Muscle of arm (tissue), 12 donors: ENCODE data around the gene METTL17. TPM values are rescaled to one million over a fixed set of nuclear protein-coding genes. Genes with fewer than 3 reads are reported as not detected.
"Not testable (repeated sequence)": the region's sequence is repeated elsewhere in the genome, so short reads cannot be mapped to it uniquely, and the experiment has no call there.

Experiments used
- DNase-seq: peaks from one replicate; pipeline ENCODE4 v3.0.0-alpha.2; 2013
- polyA plus RNA-seq, 12 donors: library from polyadenylated mRNA; unstranded; fragments of 120-200 nt; gene quantifications; one replicate each; pipeline ENCODE4 v1.2.1, GENCODE V29; 2013; ENCODE audit not compliant: insufficient read length in 12 of 12

The METTL17 gene
- polyA plus RNA-seq, 12 donors, result 41.2 to 84.2 (median 63.5) TPM; not detected in 1

DNA sequence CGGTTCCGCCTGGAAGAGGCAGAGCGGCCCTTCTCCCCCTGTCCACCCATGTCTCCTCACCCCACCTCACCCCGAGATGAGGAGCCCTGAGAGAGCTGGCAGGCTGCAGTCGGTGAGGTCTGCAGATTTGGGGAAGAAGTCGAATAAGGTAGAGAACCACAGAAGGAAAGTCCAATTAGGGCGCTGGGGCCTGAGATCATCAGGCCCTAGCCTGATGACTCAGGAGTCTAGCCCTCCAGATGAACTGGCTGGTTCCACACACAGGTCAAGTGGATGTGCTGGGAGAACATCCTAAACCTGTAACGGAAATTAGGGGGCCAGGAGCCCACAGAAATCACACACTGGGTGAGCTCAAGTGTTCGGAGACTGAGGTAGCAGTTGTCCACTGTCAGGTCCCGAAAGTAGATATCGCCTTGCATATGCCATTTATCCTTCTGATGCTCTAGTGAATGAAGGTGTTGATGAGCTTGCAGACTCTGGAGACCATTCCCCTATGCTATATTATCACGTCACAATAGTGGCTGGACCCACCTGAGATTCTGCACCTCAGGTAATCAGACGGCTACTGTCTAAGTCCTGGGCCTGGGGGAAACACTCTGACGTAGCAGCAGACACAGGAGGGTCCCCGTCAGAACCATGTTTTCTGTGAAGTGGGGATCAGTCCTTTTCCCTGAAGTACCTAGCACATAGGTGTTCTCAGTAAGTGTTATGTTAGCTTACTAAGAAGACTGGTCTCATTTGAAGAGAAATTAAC is 886 bp upstream of the METTL17 start:
- DNase-seq, result no peak

DNA sequence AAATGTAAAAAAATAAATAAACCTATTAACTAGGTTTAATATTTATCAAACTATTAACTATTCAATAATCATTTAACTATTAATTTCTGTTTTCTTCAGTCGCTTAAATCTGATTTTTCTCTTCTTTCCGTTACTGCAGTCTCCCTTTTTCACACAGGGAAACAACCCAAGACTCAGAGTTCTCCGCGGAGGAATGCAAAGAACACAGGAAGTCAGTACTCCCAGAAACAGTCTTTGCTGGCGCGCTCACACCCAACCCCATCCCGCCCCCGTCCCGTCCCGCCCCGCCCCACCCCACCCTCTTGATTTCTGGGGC is 351 bp upstream of the METTL17 start:
- no peak for DNase-seq

DNA sequence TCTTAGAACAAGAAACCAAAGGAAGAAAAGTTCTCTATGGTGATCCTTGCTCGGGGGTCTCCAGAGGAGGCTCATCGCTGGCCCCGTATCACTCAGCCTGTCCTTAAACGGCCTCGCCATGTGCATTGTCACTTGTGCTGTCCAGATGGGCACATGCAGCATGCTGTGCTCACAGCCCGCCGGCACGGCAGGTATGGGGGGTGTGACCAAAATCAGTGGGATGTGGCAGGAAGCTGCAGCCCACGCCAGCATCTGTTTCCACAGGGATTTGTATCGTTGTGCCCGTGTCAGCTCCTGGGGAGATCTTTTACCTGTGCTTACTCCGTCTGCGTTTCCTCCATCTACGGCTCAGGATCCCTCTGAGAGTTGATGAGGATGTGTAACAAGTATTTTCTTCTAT is 6.7 kb downstream of the METTL17 start:
- no peak for DNase-seq

DNA sequence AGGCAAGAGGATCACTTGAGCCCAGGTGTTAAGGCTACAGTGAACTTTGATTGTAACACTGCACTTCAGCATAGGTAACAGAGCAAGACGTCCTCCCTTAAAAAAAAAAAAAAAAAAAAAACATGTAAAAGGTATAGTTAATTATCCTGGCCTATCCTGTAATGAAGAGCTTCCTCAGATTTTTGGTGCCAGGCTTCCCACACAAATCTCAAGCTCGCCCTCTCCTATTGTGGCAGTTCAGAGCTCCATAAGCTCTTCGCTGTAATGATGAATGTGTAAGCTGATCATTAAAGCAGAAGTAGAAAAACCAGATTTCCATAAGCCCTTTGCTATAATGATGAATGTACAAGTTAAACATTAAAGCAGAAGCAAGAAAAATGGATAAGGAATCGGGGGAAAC is 7.3 kb downstream of the METTL17 start:
- DNase-seq, result no peak

DNA sequence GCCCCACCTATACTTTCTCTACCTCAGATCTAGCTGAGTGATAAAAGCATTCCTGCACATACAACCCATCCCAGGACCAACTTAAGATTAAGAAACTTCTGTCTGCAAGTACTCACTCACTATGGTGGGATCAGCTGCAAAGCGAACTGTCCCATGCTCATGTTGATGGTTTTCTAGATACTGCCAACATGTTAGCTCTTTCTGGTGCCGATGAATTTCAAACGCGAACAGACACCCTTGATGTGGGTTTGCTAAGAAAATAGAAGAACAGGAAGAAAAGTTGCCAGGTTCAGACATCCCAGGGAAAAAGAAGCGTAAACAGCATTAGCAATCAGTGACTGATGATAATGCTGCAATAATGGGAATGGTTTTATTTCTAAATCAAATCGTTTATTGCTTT is 7.8 kb downstream of the METTL17 start:
- DNase-seq, result no peak

DNA sequence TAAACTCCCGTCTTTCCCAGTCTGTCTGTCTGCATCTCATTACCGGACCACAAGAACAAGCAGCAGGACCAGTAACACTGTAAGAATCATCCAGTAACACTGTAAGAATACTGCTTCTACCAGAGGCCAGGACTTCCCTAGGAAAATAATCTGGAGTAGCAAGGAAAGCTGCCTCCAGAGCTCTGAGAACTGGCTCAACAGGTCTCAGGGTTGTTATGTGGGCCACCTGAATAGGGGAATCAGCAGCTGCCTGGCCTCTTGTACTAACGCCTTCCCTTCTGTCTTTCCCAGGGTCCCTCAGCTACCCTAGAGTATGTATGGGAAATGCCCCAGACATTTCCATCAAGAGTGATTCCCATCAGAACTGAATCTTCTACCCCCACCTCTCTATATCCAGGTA is 8.4 kb downstream of the METTL17 start:
- DNase-seq, result no peak

DNA sequence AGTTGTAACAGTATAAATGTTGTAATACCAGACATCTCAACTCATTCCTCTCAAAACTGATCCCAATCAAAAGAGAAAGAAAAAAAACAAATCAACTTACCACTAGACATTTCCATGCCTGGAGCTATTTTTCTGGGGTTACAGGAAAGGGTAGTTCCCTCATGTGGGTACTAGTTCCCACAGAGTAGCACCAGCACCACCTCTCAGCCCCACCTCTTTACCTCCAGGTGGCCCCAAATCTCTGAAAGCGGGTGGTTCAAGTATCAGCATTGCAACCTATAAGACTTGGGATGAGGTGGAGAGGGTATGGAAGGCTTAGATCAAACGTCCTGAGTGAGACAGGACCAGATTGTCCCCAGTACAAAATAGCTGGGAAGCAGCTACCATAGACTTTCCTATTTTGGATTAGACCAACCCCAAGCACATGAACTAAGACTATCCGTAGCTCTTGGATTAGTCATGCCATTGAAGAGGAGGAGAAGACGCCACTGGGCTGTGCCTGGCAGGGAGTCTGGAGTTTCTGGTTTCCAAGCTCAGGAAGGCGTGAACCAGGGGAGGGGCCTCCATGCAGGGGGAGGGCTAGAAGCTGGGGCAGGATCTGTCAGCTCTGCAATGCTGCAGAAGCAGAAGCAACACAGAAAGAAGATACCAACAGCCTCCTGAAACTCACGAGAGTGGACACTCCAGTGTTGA is 9.0 kb downstream of the METTL17 start, which contains the start of gene SLC39A2:
Gene SLC39A2 (plus strand): TSS at position 620 of the 693 bp plus-strand sequence. CDS start 154 bp downstream, outside the sequence.
- no peak for DNase-seq

DNA sequence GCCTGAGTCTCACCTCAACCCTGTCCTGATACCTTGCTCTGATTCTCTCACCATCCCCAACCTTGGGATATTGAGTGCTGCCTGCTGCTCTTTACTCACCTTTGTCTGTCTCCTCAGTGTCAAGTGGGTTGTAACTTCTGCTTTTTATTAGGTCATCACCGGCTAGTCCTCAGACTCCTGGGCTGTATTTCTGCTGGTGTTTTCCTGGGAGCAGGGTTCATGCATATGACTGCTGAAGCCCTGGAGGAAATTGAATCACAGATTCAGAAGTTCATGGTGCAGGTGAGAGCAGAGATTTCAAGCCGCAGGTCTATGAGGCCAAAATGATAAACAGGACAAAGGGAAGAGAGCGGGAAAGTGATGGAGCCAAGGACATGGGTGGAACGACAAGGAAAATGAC is 9.8 kb downstream of the METTL17 start:
- no peak for DNase-seq

DNA sequence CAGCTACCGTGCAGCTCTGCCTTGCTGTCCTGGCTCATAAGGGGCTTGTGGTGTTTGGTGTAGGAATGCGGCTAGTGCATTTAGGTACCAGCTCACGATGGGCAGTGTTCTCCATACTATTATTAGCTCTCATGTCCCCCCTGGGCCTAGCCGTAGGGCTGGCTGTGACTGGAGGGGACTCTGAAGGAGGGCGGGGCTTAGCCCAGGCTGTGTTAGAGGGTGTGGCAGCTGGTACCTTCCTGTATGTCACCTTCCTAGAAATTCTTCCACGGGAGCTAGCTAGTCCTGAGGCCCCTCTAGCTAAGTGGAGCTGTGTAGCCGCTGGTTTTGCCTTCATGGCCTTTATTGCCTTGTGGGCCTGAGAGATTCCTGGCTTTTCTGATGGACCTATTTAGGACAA is 11.4 kb downstream of the METTL17 start:
- DNase-seq, result no peak

DNA sequence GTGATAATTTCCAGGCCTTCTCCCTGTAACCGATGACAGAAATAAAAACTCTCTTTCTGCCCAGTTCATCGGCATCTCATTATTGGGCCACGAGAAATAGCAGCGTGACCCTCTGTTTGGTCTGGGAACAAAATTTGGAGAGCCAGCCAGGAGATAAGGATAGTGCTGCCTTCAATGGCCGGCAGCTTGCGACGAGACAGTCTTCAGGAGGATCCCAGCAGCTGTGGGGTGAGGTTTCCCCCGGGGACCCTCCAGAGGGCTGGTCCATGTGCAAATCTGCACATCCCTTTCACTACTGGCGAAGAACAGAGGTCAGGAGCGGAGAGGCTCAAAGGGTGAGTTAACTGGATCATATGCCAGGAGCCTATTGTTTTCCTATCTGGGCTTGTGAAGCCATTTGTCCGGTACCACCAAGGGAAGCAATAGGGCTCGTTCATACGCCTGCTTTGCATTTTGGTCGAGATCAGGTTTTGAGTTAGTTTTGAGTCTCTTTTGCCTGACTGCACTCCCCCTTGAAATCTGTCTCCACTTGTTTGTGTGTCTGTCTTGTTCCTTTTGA is 14.1 kb downstream of the METTL17 start:
- DNase-seq, result no peak

DNA sequence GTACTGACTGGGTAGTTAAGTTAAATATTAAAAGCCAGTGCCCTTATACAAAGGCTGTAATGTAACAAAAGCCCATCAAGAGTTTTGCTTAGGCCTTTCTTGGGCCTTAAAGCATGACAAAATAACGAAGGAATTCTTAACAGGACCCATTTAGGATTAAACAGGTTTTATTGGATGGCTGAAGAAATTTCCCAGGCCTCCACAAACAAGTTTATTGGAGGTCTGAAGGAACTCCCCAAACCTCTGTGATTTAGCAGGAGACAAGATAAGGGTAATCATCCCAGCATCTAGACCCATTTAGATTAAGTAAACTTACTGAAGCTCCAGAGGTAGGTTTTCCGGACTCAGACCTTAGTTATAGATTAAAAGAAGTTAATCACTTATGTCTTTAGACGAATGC is 19.9 kb downstream of the METTL17 start:
- not testable (repeated sequence) for DNase-seq

DNA sequence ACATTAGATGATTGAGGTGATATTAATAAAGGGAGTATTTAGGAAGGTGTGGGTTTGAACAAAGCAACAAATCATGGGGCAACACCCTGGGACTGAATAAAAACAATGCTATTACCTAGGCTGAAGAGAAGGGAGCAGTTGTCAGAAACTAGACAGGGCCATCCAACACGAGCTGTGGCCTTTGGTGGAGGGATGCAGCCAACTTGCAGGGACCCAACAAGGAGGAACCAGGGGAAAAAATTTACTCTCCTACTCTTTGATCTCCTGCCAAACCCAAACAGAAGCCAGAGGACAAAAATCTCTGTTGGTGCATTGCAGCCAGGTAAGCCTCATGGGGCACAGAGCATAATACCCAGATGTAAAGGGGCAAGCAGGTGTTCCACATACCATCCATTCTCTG is 21.4 kb downstream of the METTL17 start:
- no peak for DNase-seq

DNA sequence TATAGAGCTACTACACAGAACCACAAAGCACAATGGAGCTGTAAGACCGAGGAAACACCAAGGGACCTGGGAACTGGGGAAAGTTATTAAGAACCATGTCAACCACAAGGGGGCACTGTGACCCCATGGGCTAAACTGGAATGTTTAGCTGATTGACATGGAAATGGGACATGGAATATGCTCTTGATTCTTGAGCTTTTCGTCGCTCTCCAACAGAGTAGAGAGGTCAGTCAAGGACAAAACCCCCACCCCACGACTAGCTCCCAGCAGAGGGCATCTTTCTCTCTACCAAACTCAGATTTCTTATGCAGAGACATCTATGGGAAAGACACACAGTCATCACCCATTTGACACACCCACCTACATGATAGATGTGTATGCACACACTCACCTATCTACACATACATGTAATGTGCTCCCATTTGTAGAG is 25.0 kb downstream of the METTL17 start:
- peak; percentile 89 for DNase-seq

DNA sequence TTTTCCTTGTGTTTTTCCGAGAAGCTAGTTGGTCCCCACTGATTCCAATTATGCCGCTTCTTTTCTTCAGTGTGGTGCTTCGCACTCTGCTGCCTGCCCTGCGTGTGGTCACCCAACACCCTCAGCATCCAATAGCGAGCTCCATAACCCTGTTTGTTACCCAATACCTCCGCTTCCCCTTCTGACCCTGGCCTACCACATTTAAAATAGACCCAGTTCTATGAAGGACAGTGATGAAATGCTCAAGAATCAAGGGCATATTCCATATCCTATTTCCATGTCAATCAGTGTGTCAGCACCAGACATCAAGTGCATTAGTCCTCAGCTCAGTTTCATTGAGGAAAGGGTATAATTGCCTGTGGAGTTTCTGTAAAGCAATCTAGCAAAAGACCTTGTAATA is 25.5 kb downstream of the METTL17 start:
- no peak for DNase-seq

DNA sequence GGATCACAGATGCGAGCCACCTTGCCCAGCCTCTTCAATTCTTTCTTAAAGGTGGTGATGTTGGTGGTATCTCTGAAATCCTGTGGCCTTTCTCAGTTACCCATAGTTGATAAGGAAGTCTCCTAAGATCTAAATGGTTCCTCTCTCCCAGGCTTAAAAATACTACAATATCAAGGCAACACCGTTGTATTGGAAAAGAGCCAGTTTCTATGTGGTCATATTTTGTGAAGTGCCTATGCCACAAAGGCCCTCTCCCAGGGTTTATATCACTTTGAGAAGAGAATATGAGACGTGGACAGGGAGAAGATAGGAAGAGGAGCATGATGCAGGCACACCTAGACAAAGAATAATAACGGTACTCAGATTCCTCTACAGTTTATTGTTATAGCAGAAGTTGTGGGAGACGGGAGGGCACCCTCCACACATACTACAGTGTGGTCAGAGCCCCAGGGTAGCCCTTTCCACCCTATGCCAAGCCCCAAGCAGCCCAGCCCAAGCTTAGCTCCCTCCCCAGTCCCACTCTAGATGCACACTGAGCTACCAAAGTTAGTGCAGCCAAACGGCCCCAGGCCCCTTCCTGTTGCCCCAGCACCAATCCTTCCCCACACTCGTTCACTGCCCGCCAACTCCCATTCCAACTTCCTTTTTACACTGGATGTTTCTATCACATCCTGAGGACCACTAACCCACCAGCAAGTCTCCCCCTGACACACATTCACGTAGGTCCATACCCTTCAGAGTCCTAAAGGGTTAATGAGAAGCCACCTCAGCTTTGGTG is 26.8 kb downstream of the METTL17 start:
- DNase-seq, result no peak

DNA sequence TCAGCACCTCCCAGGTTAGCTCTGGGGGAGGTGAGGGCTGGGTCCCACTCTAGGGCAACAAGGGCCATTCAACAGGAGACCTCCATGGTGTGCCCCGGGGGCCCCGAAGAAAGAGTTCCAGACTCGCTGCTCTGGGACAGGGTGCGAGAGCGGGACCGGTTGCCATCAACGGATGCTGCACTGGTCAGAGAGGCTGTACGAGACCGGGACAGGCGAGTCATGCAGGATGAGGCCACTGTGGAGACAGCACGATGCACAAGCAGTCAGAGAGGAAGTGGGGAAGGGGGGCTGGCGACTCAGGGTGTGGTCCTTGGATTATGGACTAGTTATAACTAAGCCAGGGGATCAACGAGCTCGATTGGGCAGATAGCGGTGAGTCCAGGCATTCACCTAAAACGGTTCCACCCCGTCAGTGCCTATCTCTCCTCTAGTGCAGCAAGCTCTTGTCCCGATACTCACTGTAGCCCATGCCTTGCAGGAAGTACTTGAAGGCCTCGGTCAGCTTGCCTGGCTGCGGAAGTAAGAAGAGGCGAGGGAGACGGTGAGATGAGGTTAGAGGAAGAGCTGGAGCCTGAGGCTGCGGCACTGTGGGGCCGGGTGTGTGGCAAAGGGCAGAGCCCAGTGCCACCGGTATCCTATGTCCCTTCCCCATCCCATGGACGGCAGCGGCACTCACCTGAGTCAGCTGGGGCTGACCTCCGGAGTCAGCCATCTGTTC is 27.9 kb downstream of the METTL17 start:
- DNase-seq, result no peak

DNA sequence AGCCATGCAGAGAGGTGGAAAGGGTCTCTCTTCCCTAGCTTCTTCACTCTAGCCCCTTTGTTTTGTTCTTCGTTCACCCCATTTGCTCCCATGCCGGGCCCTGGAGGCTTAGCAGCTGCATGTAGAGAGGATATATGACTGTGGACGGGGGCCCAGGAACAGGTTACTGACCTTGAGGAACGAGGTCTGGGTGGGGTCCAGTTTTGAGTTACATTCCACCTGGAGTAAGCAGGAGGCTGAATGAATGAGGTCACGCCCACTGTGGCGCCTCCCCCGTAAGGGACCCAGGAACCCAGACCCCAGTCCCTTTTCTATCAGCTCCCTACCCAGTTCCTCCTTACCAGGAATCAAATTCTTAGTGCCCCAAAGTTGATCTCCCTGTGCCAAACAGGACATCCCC is 28.5 kb downstream of the METTL17 start:
- no peak for DNase-seq

DNA sequence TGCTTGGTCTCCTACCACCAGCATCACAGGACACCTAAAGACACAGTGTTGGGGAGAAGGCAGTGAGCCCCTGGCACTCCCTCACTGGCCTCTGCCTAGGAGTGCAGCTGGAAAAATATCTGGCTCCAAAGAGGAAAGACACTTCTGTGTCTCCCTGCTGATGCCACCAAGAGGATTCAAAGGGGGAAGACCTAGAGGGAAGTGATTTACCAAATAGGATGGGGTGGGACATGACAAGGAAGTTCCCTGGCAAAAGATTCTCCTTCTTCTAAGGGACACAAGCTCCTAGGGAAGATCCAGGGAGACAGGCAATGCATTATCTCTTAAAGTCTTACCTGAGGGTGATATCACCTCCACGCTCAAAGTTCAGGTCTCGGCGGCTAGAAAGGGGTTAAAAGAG is 29.0 kb downstream of the METTL17 start:
- DNase-seq, result no peak

DNA sequence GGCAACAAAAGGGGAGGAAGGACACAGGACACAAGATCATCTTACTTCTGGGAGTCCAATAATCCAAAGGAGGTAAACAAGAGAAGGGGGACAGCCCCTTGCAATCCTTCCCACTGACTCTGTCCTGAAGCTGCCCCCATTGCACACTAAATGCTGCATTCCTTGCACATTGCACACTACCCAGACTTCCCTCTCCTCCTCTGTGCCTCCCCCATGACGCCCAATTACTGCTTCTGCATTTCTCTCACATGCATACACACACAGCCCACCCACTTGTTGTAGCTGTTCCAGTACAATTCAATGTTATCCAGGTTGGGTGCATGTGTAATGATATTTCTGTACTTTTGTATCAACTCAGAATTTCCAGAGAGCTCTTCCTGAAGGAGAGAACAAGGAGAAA is 29.6 kb downstream of the METTL17 start:
- DNase-seq, result no peak

DNA sequence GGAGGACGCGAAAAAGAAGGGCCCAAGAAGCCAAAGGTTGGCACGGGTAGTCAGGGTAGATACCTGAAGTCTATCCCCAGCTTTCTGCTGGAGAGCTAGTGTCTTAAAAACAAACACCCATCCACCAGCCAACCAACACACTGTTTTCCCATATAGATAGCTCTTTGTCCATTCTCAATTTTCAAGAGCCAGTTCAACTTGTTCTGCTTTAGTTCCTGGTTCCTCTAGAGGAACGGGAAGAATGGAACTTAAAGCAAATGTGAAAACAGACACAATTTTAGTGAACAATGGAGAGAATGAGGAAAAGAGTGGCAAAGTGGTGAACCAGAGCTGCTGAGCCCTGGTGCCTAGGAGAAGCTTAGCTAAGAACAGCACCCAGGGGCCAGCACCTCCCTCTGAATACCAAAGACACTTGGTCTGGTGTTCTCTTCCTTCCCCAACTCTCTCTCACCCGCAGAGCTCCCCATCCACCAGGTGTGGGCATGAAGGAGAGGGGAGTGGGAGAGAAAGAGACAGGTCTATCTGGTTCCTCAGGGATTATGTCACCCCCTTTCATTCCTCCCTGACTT is 31.3 kb downstream of the METTL17 start:
- DNase-seq, result no peak

DNA sequence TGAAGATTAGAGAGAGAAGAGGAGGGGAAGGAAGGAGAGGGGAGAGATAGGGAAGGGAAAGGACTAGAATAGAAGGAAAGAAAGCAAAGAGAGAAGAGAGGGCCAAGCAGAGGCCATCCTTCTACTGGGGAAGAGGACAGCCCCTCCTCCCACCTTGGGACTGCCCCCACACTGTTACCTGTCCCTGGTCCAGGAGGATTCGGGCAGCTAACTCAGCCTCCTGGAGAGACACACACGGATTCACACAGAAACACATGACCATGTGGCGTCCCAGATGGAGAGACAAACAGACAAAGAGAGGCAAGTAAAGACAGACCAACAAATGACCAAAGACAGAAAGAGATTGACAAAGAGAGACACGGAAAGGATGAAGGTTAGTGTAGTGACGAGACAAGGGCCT is 32.9 kb downstream of the METTL17 start:
- DNase-seq, result no peak

DNA sequence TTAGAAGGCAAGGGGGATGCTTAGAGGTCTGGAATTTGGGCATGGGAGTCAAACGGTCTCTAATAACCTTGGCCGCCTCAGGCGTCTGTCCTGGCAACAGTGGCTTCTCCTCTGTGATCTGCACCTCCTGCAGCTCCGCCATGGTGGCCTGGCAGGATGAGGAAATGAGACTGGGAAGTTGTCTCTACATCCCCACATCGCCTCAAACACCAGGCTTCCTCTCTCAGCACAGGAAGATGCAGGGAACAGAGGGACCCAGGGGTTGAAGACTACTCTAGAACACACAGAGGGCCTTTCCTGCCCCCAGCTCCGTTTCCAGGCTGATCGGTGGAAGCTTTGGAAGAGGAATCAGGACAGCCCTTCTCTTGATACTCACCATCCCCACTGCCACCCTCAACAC is 33.4 kb downstream of the METTL17 start:
- no peak for DNase-seq
